Fibroblast of skin of right quadriceps (primary cell): ENCODE results near the gene MAP2.

ENCODE experiments used
- DNase-seq: peaks from one replicate; pipeline ENCODE4 v3.0.0-alpha.2; 2013

The MAP2 gene

GRCh38 chr2:209753020-209753419, 329.2 kb downstream of the MAP2 start:
- DNase-seq: no peak

GRCh38 chr2:209757163-209757562, 333.3 kb downstream of the MAP2 start:
- no peak for DNase-seq

GRCh38 chr2:209761566-209761965, 337.7 kb downstream of the MAP2 start:
- no peak for DNase-seq

- DNase-seq: no peak
These were observed 338.7 kb downstream of the MAP2 start for GRCh38 chr2:209762563-209762962.

GRCh38 chr2:209763106-209763505, 339.3 kb downstream of the MAP2 start:
- DNase-seq: no peak

- no peak for DNase-seq
These were observed 342.8 kb downstream of the MAP2 start for GRCh38 chr2:209766613-209767012.

- no peak for DNase-seq
These were observed 343.5 kb downstream of the MAP2 start for GRCh38 chr2:209767316-209767715.

- DNase-seq: no peak
These were observed 344.7 kb downstream of the MAP2 start for GRCh38 chr2:209768557-209768956.

GRCh38 chr2:209771474-209772289, 347.8 kb downstream of the MAP2 start, which contains the start of gene UNC80:
Gene UNC80, plus strand, starts transcription at chr2:209771832. Its CDS starts 241 bp downstream, at chr2:209772073.
- DNase-seq: peak; percentile 55

- no peak for DNase-seq
These were observed 348.4 kb downstream of the MAP2 start for GRCh38 chr2:209772290-209772685.

GRCh38 chr2:209773377-209773776, 349.5 kb downstream of the MAP2 start:
- DNase-seq: no peak
